GM23338 (cell line): ENCODE measurements around the gene CSRP2. TPM values are rescaled to one million over a fixed set of nuclear protein-coding genes. Genes with fewer than 3 reads are reported as not detected.

Source experiments
- ATAC-seq: fragments of 200-7000 bp; cut with Tn5 transposase; 3 replicates; pipeline ENCODE4 v1.9.1; 2020
- DNase-seq: peaks from one replicate; pipeline ENCODE4 v3.0.0-alpha.2; 2015; ENCODE audit warnings: low spot score
- H2AFZ ChIP-seq: fragments of 200-600 bp; sonication (generic); 2 replicates; pipeline ENCODE4 v1.8.0; 2016; ENCODE audit warnings: antibody characterized with exemption, mild to moderate bottlenecking, moderate library complexity
- H3F3A ChIP-seq: fragments of 200-600 bp; sonication (generic); replicated peaks from 2 replicates; pipeline ENCODE4 v1.8.0; 2017; ENCODE audit warnings: antibody characterized with exemption, mixed run types, low read depth
- H3K27ac ChIP-seq: fragments of 200-600 bp; sonication (generic); 2 replicates; pipeline ENCODE4 v1.6.1; 2016; ENCODE audit warnings: low read depth
- H3K27me3 ChIP-seq: fragments of 200-600 bp; sonication (generic); 2 replicates; pipeline ENCODE4 v1.8.0; 2016; ENCODE audit warnings: mild to moderate bottlenecking, mixed run types, moderate library complexity; ENCODE audit not compliant: insufficient read depth
- H3K36me3 ChIP-seq: fragments of 200-600 bp; sonication (generic); 2 replicates; pipeline ENCODE4 v1.8.0; 2016; ENCODE audit warnings: mild to moderate bottlenecking; ENCODE audit not compliant: insufficient read depth
- H3K4me1 ChIP-seq: fragments of 200-600 bp; sonication (generic); 2 replicates; pipeline ENCODE4 v1.8.0; 2016; ENCODE audit warnings: mild to moderate bottlenecking, moderate library complexity; ENCODE audit not compliant: insufficient read depth
- H3K4me2 ChIP-seq: fragments of 200-600 bp; sonication (generic); 2 replicates; pipeline ENCODE4 v1.7.1; 2017; ENCODE audit warnings: mixed run types
- H3K4me3 ChIP-seq: fragments of 200-600 bp; sonication (generic); 2 replicates; pipeline ENCODE4 v1.6.1; 2016; ENCODE audit warnings: mixed run types
- H3K79me2 ChIP-seq: fragments of 200-600 bp; sonication (generic); replicated peaks from 2 replicates; pipeline ENCODE4 v1.8.0; 2017; ENCODE audit warnings: mild to moderate bottlenecking; ENCODE audit not compliant: insufficient read depth
- H3K9me2 ChIP-seq: fragments of 200-600 bp; sonication (generic); 2 replicates; pipeline ENCODE4 v1.8.0; 2017; ENCODE audit not compliant: insufficient read depth
- H4K20me1 ChIP-seq: fragments of 200-600 bp; sonication (generic); replicated peaks from 2 replicates; pipeline ENCODE4 v1.8.0; 2017; ENCODE audit warnings: mild to moderate bottlenecking; ENCODE audit not compliant: insufficient read depth
- H3K27ac Mint-ChIP-seq: 2 replicates; pipeline ENCODE4 v1.8.0; 2020; ENCODE audit warnings: inconsistent platforms, mild to moderate bottlenecking, moderate library complexity, mixed read lengths
- H3K27me3 Mint-ChIP-seq: 3 replicates; pipeline ENCODE4 v1.8.0; 2022; ENCODE audit warnings: low read depth, mild to moderate bottlenecking, moderate library complexity, mixed read lengths, inconsistent platforms; ENCODE audit not compliant: insufficient read depth, poor library complexity
- H3K36me3 Mint-ChIP-seq: 3 replicates; pipeline ENCODE4 v1.8.0; 2021; ENCODE audit warnings: low read depth, mild to moderate bottlenecking, inconsistent platforms, moderate library complexity, mixed read lengths
- H3K4me1 Mint-ChIP-seq: 3 replicates; pipeline ENCODE4 v1.8.0; 2020; ENCODE audit warnings: mild to moderate bottlenecking, inconsistent platforms, mixed read lengths
- H3K4me3 Mint-ChIP-seq: 3 replicates; pipeline ENCODE4 v1.8.0; 2021; ENCODE audit warnings: moderate library complexity, mild to moderate bottlenecking, inconsistent platforms, mixed read lengths
- H3K9me3 Mint-ChIP-seq: 3 replicates; pipeline ENCODE4 v1.8.0; 2020; ENCODE audit warnings: moderate library complexity, mild to moderate bottlenecking, inconsistent platforms, mixed read lengths
- CREB1 ChIP-seq: fragments of 250-450 bp; sonication (Bioruptor Pico); IDR thresholded peaks from 2 replicates; pipeline ENCODE4 v1.5.0; 2020; ENCODE audit warnings: low read depth, mild to moderate bottlenecking, moderate library complexity
- EZH2 ChIP-seq: fragments of 200-600 bp; sonication (generic); IDR thresholded peaks from one replicate; pipeline ENCODE4 v1.8.0; 2017; ENCODE audit warnings: antibody characterized with exemption, mild to moderate bottlenecking, low read depth; ENCODE audit not compliant: unreplicated experiment
- EZH2phosphoT487 ChIP-seq: fragments of 200-600 bp; sonication (generic); IDR thresholded peaks from one replicate; pipeline ENCODE4 v1.8.1; 2018; ENCODE audit warnings: antibody characterized with exemption; ENCODE audit not compliant: unreplicated experiment
- NANOG ChIP-seq: IDR thresholded peaks from 2 replicates; pipeline ENCODE4 v1.6.1; 2016; ENCODE audit warnings: antibody characterized with exemption, borderline replicate concordance
- POLR2AphosphoS5 ChIP-seq: IDR thresholded peaks from 2 replicates; pipeline ENCODE4 v1.6.1; 2016; ENCODE audit warnings: antibody characterized with exemption, low read depth
- STAT1 ChIP-seq: IDR thresholded peaks from one replicate; pipeline ENCODE4 v1.6.1; 2016; ENCODE audit warnings: antibody characterized with exemption; ENCODE audit not compliant: unreplicated experiment
- ZNF114 ChIP-seq: fragments of 250-450 bp; sonication (Bioruptor Pico); IDR thresholded peaks from 2 replicates; pipeline ENCODE4 v1.5.0; 2020; ENCODE audit warnings: mild to moderate bottlenecking, moderate library complexity
- ZNF331 ChIP-seq: fragments of 250-450 bp; sonication (Bioruptor Pico); IDR thresholded peaks from 2 replicates; pipeline ENCODE4 v1.5.0; 2020; ENCODE audit warnings: low read depth, mild to moderate bottlenecking, moderate library complexity
- polyA plus RNA-seq: library from polyadenylated mRNA; unstranded; fragments of >200 nt; fragmentation: Nextera tagmentation; extraction: Ambion mirVana; gene quantifications from 2 replicates; pipeline ENCODE4 v1.2.1, GENCODE V29; 2016
- total RNA-seq: library from RNA; depleted of rRNA; stranded (reverse); fragments of >200 nt; shearing (Covaris generic); gene quantifications from 2 replicates; pipeline ENCODE4 v1.2.3, GENCODE V29; 2014
- TF ChIP-seq, protein P1 (sequence below): IDR thresholded peaks from 2 replicates; pipeline ENCODE4 v1.6.1; 2016; ENCODE audit warnings: antibody characterized with exemption
- TF ChIP-seq, protein P2 (sequence below): IDR thresholded peaks from one replicate; pipeline ENCODE4 v1.6.1; 2018; ENCODE audit warnings: antibody characterized with exemption; ENCODE audit not compliant: unreplicated experiment
- TF ChIP-seq, protein P3 (sequence below), 2 experiments: fragments of 200-600 bp in 1 of 2; sonication (generic) in 1 of 2; conservative IDR thresholded peaks; 2 replicates each; pipeline versions ENCODE4 v1.5.1 to v1.6.1; 2016 to 2017; ENCODE audit warnings: antibody characterized with exemption in 2 of 2, low read depth in 2 of 2, mild to moderate bottlenecking in 2 of 2, moderate library complexity in 1 of 2

CSRP2 gene
- total and polyA plus RNA-seq, 2 experiments from 2014 or later: 166 to 315 TPM

DNA sequence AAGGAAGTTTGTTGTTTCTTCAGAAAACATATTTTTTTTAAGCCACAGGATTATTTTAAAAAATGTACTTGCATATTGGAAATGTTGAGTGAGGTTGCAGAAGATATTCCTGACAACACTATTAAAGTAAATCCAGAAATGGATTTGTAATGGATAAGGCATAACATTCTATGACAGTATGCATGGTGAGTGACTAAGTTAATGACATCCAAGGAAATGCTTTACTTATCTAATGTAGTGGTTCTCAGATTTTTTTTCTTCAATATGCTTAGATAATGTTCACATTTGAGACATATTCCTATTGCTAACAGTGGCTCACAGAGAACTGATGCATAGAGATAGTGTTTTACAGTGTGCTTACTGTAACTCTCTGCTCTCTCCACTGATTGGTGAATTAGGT is 65.6 kb downstream of the CSRP2 start (continued):
- TF ChIP-seq, protein P1, sequence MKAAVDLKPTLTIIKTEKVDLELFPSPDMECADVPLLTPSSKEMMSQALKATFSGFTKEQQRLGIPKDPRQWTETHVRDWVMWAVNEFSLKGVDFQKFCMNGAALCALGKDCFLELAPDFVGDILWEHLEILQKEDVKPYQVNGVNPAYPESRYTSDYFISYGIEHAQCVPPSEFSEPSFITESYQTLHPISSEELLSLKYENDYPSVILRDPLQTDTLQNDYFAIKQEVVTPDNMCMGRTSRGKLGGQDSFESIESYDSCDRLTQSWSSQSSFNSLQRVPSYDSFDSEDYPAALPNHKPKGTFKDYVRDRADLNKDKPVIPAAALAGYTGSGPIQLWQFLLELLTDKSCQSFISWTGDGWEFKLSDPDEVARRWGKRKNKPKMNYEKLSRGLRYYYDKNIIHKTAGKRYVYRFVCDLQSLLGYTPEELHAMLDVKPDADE: no peak
- TF ChIP-seq POLR2AphosphoS5: no peak
- no peak for TF ChIP-seq ZNF331
- no peak for TF ChIP-seq STAT1
- no peak for TF ChIP-seq ZNF114 (CRISPR knock-in tag)
- no peak for TF ChIP-seq EZH2phosphoT487

DNA sequence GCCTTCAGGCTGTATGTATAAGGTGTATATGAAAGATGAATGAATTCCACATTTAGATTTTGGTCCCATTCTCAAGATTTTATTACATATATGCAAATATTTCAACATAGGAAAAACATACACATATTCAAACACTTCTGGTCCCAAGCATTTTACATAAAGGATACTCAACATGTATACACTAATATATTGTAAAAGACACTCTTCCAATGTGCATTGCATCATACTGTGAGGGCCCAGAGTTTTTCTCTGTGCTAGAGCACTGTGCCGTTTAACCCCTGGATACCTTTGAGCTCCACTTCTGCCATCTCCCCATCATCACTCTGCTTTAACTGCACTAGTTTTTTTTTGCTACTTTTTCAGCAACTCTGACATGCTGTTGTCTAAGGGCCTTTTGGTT is 66.8 kb downstream of the CSRP2 start:
- Mint-ChIP-seq H3K27me3 (no peaks in the 10 kb centered on the region), H3K4me1 (no peaks in the 10 kb centered on the region), H3K36me3 (peaks cover 3% of the 10 kb centered on the region; the same call in 1 of the 3 replicates), H3K9me3 (no peaks in the 10 kb centered on the region), H3K27ac (no peak overlapping the region), H3K4me3 (no peak overlapping the region)
- DNase-seq (no peak), ATAC-seq (no peak)
- Histone ChIP-seq H3K4me1 (no peaks in the 10 kb centered on the region), H3K27me3 (no peaks in the 10 kb centered on the region), H2AFZ (no peak overlapping the region), H3K79me2 (no peaks in the 10 kb centered on the region), H3F3A (no peaks in the 10 kb centered on the region), H3K36me3 (peaks cover 4% of the 10 kb centered on the region; the same call in 1 of the 2 replicates), H3K27ac (no peak overlapping the region), H4K20me1 (no peaks in the 10 kb centered on the region), H3K4me3 (no peak overlapping the region), H3K9me2 (no peaks in the 10 kb centered on the region), H3K4me2 (no peak overlapping the region)
- TF ChIP-seq ZNF114 (CRISPR knock-in tag) (no peak), EZH2phosphoT487 (no peak), POLR2AphosphoS5 (no peak), NANOG (no peak), ZNF331 (no peak), CREB1 (no peak), EZH2 (no peak)
- TF ChIP-seq, protein P2, sequence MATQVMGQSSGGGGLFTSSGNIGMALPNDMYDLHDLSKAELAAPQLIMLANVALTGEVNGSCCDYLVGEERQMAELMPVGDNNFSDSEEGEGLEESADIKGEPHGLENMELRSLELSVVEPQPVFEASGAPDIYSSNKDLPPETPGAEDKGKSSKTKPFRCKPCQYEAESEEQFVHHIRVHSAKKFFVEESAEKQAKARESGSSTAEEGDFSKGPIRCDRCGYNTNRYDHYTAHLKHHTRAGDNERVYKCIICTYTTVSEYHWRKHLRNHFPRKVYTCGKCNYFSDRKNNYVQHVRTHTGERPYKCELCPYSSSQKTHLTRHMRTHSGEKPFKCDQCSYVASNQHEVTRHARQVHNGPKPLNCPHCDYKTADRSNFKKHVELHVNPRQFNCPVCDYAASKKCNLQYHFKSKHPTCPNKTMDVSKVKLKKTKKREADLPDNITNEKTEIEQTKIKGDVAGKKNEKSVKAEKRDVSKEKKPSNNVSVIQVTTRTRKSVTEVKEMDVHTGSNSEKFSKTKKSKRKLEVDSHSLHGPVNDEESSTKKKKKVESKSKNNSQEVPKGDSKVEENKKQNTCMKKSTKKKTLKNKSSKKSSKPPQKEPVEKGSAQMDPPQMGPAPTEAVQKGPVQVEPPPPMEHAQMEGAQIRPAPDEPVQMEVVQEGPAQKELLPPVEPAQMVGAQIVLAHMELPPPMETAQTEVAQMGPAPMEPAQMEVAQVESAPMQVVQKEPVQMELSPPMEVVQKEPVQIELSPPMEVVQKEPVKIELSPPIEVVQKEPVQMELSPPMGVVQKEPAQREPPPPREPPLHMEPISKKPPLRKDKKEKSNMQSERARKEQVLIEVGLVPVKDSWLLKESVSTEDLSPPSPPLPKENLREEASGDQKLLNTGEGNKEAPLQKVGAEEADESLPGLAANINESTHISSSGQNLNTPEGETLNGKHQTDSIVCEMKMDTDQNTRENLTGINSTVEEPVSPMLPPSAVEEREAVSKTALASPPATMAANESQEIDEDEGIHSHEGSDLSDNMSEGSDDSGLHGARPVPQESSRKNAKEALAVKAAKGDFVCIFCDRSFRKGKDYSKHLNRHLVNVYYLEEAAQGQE: no peak
- TF ChIP-seq, protein P1: no peak
- TF ChIP-seq, protein P3, sequence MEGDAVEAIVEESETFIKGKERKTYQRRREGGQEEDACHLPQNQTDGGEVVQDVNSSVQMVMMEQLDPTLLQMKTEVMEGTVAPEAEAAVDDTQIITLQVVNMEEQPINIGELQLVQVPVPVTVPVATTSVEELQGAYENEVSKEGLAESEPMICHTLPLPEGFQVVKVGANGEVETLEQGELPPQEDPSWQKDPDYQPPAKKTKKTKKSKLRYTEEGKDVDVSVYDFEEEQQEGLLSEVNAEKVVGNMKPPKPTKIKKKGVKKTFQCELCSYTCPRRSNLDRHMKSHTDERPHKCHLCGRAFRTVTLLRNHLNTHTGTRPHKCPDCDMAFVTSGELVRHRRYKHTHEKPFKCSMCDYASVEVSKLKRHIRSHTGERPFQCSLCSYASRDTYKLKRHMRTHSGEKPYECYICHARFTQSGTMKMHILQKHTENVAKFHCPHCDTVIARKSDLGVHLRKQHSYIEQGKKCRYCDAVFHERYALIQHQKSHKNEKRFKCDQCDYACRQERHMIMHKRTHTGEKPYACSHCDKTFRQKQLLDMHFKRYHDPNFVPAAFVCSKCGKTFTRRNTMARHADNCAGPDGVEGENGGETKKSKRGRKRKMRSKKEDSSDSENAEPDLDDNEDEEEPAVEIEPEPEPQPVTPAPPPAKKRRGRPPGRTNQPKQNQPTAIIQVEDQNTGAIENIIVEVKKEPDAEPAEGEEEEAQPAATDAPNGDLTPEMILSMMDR (conservative IDR thresholded peaks at IDR 0.05; ENCODE audit: low read depth in 2 of 2): no peak
